HEK293 (cell line): ENCODE measurements around the gene FGD1.

Experiments
- CTCF ChIA-PET: fragments of 350-600 bp; formaldehyde crosslinking; extraction: SDS; loops from one replicate; lab custom pipeline; 2021; ENCODE audit warnings: antibody characterized with exemption; lab: Yijun Ruan, JAX
- POLR2A ChIA-PET: fragments of 300-600 bp; formaldehyde crosslinking; extraction: SDS; loops from one replicate; lab custom pipeline; 2020; ENCODE audit warnings: antibody characterized with exemption, inconsistent platforms; lab: Yijun Ruan, JAX
- H3K27ac ChIP-seq: fragments of 200-500 bp; sonication (Bioruptor generic); 2 replicates; pipeline ENCODE4 v1.5.1; 2014; ENCODE audit warnings: low read depth, low read length, control low read depth, inconsistent platforms; ENCODE audit errors: extremely low read depth
- H3K36me3 ChIP-seq, 2 experiments: fragments of 200-500 bp in 1 of 2; sonication (Bioruptor generic) in 1 of 2; 1 replicate in 1 of 2; 2 replicates in 1 of 2; pipeline ENCODE4 v1.5.1; 2014 to 2017; ENCODE audit warnings: inconsistent platforms in 2 of 2, low read length in 2 of 2; ENCODE audit not compliant: control insufficient read depth in 2 of 2, insufficient read depth in 1 of 2
- H3K4me1 ChIP-seq: fragments of 200-500 bp; sonication (Bioruptor generic); 2 replicates; pipeline ENCODE4 v1.5.1; 2014; ENCODE audit warnings: mild to moderate bottlenecking, low read length, inconsistent platforms; ENCODE audit not compliant: control insufficient read depth, insufficient read depth
- H3K4me3 ChIP-seq: 2 replicates; pipeline ENCODE4 v1.5.1; 2011; ENCODE audit warnings: low read depth, mild to moderate bottlenecking, control low read depth, low read length, moderate library complexity
- H3K9me3 ChIP-seq: fragments of 200-500 bp; sonication (Bioruptor generic); 2 replicates; pipeline ENCODE4 v1.5.1; 2014; ENCODE audit warnings: low read depth, low read length, inconsistent platforms; ENCODE audit not compliant: control insufficient read depth, insufficient read depth
- GLI2 ChIP-seq: fragments of 450-650 bp; formaldehyde crosslinking; IDR thresholded peaks from 2 replicates; pipeline ENCODE4; 2017; ENCODE audit warnings: missing biosample characterization, missing genetic modification characterization, low read depth, borderline replicate concordance
- KLF7 ChIP-seq: fragments of 450-650 bp; formaldehyde crosslinking; IDR thresholded peaks from 2 replicates; pipeline ENCODE4 v1.5.1; 2016; ENCODE audit warnings: missing biosample characterization, missing genetic modification characterization, borderline replicate concordance
- OVOL3 ChIP-seq: fragments of 450-650 bp; formaldehyde crosslinking; IDR thresholded peaks from 2 replicates; pipeline ENCODE4 v1.5.1; 2016; ENCODE audit warnings: missing biosample characterization, missing genetic modification characterization
- RBAK ChIP-seq: fragments of 450-650 bp; formaldehyde crosslinking; IDR thresholded peaks from 2 replicates; pipeline ENCODE4 v1.5.1; 2016; ENCODE audit warnings: missing biosample characterization, missing genetic modification characterization
- SCRT2 ChIP-seq: fragments of 450-650 bp; formaldehyde crosslinking; IDR thresholded peaks from 2 replicates; pipeline ENCODE4 v1.5.1; 2016; ENCODE audit warnings: missing biosample characterization, missing genetic modification characterization
- ZBTB17 ChIP-seq: fragments of 450-650 bp; formaldehyde crosslinking; IDR thresholded peaks from 2 replicates; pipeline ENCODE4 v1.5.1; 2016; ENCODE audit warnings: missing biosample characterization, missing genetic modification characterization
- ZBTB48 ChIP-seq: fragments of 450-650 bp; formaldehyde crosslinking; IDR thresholded peaks from 2 replicates; pipeline ENCODE4 v1.5.1; 2016; ENCODE audit warnings: missing biosample characterization, missing genetic modification characterization
- ZFHX2 ChIP-seq: fragments of 450-650 bp; formaldehyde crosslinking; conservative IDR thresholded peaks from 2 replicates; pipeline ENCODE4 v1.5.1; 2016; ENCODE audit warnings: missing biosample characterization, missing genetic modification characterization
- ZNF10 ChIP-seq: fragments of 450-650 bp; formaldehyde crosslinking; IDR thresholded peaks from 2 replicates; pipeline ENCODE4 v1.5.1; 2017; ENCODE audit warnings: missing biosample characterization, missing genetic modification characterization
- ZNF133 ChIP-seq: fragments of 450-650 bp; formaldehyde crosslinking; IDR thresholded peaks from 2 replicates; pipeline ENCODE4 v1.5.1; 2016; ENCODE audit warnings: missing biosample characterization, missing genetic modification characterization
- ZNF155 ChIP-seq: fragments of 450-650 bp; formaldehyde crosslinking; IDR thresholded peaks from 2 replicates; pipeline ENCODE4 v1.5.1; 2016; ENCODE audit warnings: missing biosample characterization, missing genetic modification characterization
- ZNF2 ChIP-seq: fragments of 450-650 bp; formaldehyde crosslinking; IDR thresholded peaks from 2 replicates; pipeline ENCODE4 v1.5.1; 2016; ENCODE audit warnings: missing biosample characterization, missing genetic modification characterization
- ZNF214 ChIP-seq: fragments of 450-650 bp; formaldehyde crosslinking; IDR thresholded peaks from 2 replicates; pipeline ENCODE4 v1.5.1; 2017; ENCODE audit warnings: missing biosample characterization, mild to moderate bottlenecking, missing genetic modification characterization, borderline replicate concordance
- ZNF311 ChIP-seq: fragments of 450-650 bp; formaldehyde crosslinking; IDR thresholded peaks from 2 replicates; pipeline ENCODE4 v1.5.1; 2017; ENCODE audit warnings: missing biosample characterization, missing genetic modification characterization, borderline replicate concordance
- ZNF37A ChIP-seq: fragments of 450-650 bp; IDR thresholded peaks from 2 replicates; pipeline ENCODE4 v1.5.1; 2018; ENCODE audit warnings: missing biosample characterization, missing genetic modification characterization
- ZNF433 ChIP-seq: fragments of 450-650 bp; formaldehyde crosslinking; IDR thresholded peaks from 2 replicates; pipeline ENCODE4 v1.5.1; 2016; ENCODE audit warnings: missing biosample characterization, missing genetic modification characterization, low read depth
- ZNF530 ChIP-seq: fragments of 450-650 bp; formaldehyde crosslinking; IDR thresholded peaks from 2 replicates; pipeline ENCODE4 v1.5.1; 2016; ENCODE audit warnings: low read depth, missing biosample characterization, missing genetic modification characterization
- ZNF776 ChIP-seq: fragments of 450-650 bp; formaldehyde crosslinking; IDR thresholded peaks from 2 replicates; pipeline ENCODE4 v1.5.0; 2017; ENCODE audit warnings: missing biosample characterization, missing genetic modification characterization, borderline replicate concordance
- ZNF830 ChIP-seq: fragments of 450-650 bp; IDR thresholded peaks from 2 replicates; pipeline ENCODE4 v1.5.0; 2018; ENCODE audit warnings: missing biosample characterization, missing genetic modification characterization, low read depth, mild to moderate bottlenecking, moderate library complexity
- ZSCAN30 ChIP-seq: fragments of 450-650 bp; IDR thresholded peaks from 2 replicates; pipeline ENCODE4 v1.5.1; 2018; ENCODE audit warnings: missing biosample characterization, mild to moderate bottlenecking, missing genetic modification characterization, moderate library complexity
- TF ChIP-seq, protein P1 (sequence below): fragments of 450-650 bp; formaldehyde crosslinking; IDR thresholded peaks from 2 replicates; pipeline ENCODE4 v1.5.1; 2016; ENCODE audit warnings: missing biosample characterization, missing genetic modification characterization, borderline replicate concordance
- TF ChIP-seq, protein P2 (sequence below): fragments of 450-650 bp; formaldehyde crosslinking; IDR thresholded peaks from 2 replicates; pipeline ENCODE4 v1.5.1; 2016; ENCODE audit warnings: missing biosample characterization, missing genetic modification characterization
- TF ChIP-seq, protein P3 (sequence below): fragments of 450-650 bp; formaldehyde crosslinking; IDR thresholded peaks from 2 replicates; pipeline ENCODE4 v1.5.1; 2016; ENCODE audit warnings: missing biosample characterization, missing genetic modification characterization, low read depth
- TF ChIP-seq, protein P4 (sequence below): fragments of 450-650 bp; IDR thresholded peaks from 2 replicates; pipeline ENCODE4 v1.5.1; 2018; ENCODE audit warnings: missing biosample characterization, mild to moderate bottlenecking, missing genetic modification characterization
- TF ChIP-seq, protein P5 (sequence below): fragments of 450-650 bp; formaldehyde crosslinking; IDR thresholded peaks from 2 replicates; pipeline ENCODE4 v1.5.1; 2017; ENCODE audit warnings: missing biosample characterization, missing genetic modification characterization
- TF ChIP-seq, protein P6 (sequence below): fragments of 450-650 bp; formaldehyde crosslinking; IDR thresholded peaks from 2 replicates; pipeline ENCODE4 v1.5.1; 2016; ENCODE audit warnings: missing biosample characterization, missing genetic modification characterization

FGD1 gene

DNA sequence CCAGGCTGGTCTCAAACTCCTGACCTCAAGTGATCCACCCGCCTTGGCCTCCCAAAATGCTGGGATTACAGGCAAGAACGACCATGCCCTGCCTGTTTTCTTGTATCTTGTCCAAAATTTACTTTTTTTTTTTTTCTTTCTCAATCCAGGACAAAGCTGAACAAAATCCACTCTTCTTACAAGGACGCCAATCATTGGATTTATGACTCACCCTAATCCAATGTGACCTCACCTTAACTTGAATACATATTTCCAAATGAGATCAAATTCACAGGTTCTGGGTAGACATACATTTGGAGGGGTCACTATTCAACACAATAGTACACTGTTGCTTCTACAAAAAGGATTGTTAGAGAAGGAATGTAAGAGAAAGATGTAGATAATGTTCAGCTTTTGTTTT lies 73.9 kb downstream of the FGD1 start (continued):
- TF ChIP-seq ZNF37A = no peak
- TF ChIP-seq SCRT2 (tag by site-specific recombination) = no peak
- TF ChIP-seq ZNF133 (tag by site-specific recombination) = no peak
- TF ChIP-seq ZNF830 (tag by site-specific recombination) = no peak
- TF ChIP-seq ZNF155 (tag by site-specific recombination) = no peak
- TF ChIP-seq ZNF776 = no peak
- no peak for TF ChIP-seq ZNF10 (tag by site-specific recombination)

DNA sequence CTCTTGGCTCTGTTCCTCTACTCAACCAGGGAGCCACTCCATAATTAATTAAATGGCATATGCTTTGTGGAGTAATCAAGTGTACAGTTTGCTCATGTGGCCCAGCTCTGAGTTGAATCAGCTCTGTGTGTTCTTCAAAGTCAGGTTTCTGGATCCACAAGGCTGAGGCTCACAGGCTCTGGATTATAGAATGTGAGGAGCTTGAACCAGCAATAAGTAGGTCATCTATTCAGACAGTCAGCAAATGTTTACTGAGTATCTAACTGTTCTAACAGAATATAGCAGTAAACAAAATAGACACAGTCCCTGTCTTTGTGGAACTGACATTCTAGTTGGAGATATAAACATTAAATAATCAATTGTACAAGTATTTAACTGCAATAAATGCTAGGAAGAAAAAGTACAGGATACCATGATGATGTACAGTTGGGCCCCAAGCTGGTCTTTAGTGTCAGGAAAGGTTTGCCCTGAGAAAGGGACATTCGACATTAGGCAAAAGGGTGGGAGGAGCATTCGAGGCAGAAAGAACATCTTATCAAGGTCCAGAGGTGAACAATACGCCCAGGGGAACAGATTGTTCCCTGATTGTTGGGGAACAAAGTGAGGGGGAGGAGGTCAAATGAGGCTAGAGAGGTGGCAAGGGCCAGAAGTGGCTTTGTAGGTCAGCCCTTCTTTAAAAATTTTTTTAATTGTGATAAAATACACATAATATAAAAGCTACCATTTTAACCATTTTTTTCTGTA lies 76.3 kb downstream of the FGD1 start:
- no peak overlapping the region for H3K27ac ChIP-seq
- CTCF ChIA-PET = interaction anchor here (0.6 kb wide), 2 partner anchors 22 to 110 kb away, joined by 4 to 5 read pairs; no protein-coding TSS in a partner anchor
- POLR2A ChIA-PET = interaction anchor here (0.7 to 1.6 kb wide), 2 partner anchors 62 to 136 kb away, joined by 3 read pairs; partner anchors contain the start of gene WNK3
- TF ChIP-seq, protein P1, sequence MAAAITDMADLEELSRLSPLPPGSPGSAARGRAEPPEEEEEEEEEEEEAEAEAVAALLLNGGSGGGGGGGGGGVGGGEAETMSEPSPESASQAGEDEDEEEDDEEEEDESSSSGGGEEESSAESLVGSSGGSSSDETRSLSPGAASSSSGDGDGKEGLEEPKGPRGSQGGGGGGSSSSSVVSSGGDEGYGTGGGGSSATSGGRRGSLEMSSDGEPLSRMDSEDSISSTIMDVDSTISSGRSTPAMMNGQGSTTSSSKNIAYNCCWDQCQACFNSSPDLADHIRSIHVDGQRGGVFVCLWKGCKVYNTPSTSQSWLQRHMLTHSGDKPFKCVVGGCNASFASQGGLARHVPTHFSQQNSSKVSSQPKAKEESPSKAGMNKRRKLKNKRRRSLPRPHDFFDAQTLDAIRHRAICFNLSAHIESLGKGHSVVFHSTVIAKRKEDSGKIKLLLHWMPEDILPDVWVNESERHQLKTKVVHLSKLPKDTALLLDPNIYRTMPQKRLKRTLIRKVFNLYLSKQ = no peak
- TF ChIP-seq ZNF530 (tag by site-specific recombination) (no peak), ZNF2 (no peak), ZSCAN30 (tag by site-specific recombination) (no peak), RBAK (no peak), ZBTB17 (tag by site-specific recombination) (no peak), ZNF311 (tag by site-specific recombination) (no peak), OVOL3 (tag by site-specific recombination) (no peak), KLF7 (tag by site-specific recombination) (no peak), ZNF433 (tag by site-specific recombination) (no peak), ZBTB48 (tag by site-specific recombination) (no peak), ZFHX2 (tag by site-specific recombination) (no peak), GLI2 (no peak), ZNF214 (tag by site-specific recombination) (no peak)
- TF ChIP-seq, protein P2, sequence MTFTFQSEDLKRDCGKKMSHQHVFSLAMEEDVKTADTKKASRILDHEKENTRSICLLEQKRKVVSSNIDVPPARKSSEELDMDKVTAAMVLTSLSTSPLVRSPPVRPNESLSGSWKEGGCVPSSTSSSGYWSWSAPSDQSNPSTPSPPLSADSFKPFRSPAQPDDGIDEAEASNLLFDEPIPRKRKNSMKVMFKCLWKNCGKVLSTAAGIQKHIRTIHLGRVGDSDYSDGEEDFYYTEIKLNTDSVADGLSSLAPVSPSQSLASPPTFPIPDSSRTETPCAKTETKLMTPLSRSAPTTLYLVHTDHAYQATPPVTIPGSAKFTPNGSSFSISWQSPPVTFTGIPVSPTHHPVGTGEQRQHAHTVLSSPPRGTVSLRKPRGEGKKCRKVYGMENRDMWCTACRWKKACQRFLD (tag by site-specific recombination) = no peak
- TF ChIP-seq, protein P3, sequence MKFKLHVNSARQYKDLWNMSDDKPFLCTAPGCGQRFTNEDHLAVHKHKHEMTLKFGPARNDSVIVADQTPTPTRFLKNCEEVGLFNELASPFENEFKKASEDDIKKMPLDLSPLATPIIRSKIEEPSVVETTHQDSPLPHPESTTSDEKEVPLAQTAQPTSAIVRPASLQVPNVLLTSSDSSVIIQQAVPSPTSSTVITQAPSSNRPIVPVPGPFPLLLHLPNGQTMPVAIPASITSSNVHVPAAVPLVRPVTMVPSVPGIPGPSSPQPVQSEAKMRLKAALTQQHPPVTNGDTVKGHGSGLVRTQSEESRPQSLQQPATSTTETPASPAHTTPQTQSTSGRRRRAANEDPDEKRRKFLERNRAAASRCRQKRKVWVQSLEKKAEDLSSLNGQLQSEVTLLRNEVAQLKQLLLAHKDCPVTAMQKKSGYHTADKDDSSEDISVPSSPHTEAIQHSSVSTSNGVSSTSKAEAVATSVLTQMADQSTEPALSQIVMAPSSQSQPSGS = no peak
- TF ChIP-seq, protein P4, sequence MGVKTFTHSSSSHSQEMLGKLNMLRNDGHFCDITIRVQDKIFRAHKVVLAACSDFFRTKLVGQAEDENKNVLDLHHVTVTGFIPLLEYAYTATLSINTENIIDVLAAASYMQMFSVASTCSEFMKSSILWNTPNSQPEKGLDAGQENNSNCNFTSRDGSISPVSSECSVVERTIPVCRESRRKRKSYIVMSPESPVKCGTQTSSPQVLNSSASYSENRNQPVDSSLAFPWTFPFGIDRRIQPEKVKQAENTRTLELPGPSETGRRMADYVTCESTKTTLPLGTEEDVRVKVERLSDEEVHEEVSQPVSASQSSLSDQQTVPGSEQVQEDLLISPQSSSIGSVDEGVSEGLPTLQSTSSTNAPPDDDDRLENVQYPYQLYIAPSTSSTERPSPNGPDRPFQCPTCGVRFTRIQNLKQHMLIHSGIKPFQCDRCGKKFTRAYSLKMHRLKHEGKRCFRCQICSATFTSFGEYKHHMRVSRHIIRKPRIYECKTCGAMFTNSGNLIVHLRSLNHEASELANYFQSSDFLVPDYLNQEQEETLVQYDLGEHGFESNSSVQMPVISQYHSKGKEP (tag by site-specific recombination) = no peak
- TF ChIP-seq, protein P5, sequence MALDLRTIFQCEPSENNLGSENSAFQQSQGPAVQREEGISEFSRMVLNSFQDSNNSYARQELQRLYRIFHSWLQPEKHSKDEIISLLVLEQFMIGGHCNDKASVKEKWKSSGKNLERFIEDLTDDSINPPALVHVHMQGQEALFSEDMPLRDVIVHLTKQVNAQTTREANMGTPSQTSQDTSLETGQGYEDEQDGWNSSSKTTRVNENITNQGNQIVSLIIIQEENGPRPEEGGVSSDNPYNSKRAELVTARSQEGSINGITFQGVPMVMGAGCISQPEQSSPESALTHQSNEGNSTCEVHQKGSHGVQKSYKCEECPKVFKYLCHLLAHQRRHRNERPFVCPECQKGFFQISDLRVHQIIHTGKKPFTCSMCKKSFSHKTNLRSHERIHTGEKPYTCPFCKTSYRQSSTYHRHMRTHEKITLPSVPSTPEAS (tag by site-specific recombination) = no peak
- TF ChIP-seq, protein P6, sequence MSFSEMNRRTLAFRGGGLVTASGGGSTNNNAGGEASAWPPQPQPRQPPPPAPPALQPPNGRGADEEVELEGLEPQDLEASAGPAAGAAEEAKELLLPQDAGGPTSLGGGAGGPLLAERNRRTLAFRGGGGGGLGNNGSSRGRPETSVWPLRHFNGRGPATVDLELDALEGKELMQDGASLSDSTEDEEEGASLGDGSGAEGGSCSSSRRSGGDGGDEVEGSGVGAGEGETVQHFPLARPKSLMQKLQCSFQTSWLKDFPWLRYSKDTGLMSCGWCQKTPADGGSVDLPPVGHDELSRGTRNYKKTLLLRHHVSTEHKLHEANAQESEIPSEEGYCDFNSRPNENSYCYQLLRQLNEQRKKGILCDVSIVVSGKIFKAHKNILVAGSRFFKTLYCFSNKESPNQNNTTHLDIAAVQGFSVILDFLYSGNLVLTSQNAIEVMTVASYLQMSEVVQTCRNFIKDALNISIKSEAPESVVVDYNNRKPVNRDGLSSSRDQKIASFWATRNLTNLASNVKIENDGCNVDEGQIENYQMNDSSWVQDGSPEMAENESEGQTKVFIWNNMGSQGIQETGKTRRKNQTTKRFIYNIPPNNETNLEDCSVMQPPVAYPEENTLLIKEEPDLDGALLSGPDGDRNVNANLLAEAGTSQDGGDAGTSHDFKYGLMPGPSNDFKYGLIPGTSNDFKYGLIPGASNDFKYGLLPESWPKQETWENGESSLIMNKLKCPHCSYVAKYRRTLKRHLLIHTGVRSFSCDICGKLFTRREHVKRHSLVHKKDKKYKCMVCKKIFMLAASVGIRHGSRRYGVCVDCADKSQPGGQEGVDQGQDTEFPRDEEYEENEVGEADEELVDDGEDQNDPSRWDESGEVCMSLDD (tag by site-specific recombination) = no peak
- H3K36me3 ChIP-seq = no peaks in the 10 kb centered on the region
- H3K4me1 ChIP-seq = no peaks in the 10 kb centered on the region
- no peak overlapping the region for H3K4me3 ChIP-seq
- no peaks in the 10 kb centered on the region for H3K9me3 ChIP-seq
